ENCODE data around the gene SPSB1.

The SPSB1 gene

DNA sequence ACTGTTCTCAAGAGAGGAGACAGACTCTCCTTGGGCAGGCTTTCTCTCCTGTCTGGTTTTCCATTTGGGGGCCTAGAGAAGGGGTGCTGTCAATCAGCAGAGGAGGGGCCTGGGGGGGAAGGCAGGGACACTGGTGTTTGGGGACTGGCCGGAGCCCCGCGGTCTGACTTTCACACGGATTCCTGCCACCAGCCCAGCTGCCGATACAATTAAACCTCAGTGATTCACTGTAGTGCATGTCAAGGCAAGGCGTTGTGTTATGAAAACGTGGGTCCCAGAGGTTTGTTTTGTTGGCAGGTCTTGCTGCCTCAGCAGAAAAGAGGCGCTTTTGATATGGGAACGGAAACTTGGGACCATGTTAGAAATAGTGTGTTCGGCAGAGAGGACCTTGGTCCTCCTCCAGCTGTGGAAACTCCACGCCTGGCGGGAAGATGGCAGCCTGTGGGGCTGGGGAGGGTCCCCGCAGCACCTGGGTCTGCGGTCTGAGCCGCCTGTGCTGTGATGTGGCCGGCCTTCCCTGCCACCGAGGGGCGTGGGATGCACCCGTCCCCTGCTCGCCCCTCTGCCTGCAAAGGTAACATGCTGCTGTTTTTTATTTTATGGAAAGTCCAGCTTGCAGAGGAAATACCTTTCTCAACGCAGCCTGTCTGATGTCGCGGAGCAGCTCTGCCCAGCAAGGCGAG, 47.6 kb downstream of the SPSB1 start:
- no peaks in the 10 kb centered on the region for H3K79me2 ChIP-seq (ENCODE audit: low read length)
- no peak overlapping the region for H3K9ac ChIP-seq (ENCODE audit: low read length)
- no peaks in the 10 kb centered on the region for H3K27me3 ChIP-seq (replicated peaks; ENCODE audit: insufficient read depth, low read length)
- H3K9me2 ChIP-seq (replicated peaks; ENCODE audit: insufficient read depth, low read length), result no peaks in the 10 kb centered on the region
- no peaks in the 10 kb centered on the region for H3K36me3 ChIP-seq (replicated peaks; ENCODE audit: insufficient read depth, low read length)
- DNase-seq, result no peak
- no peaks in the 10 kb centered on the region for H3K4me1 ChIP-seq (ENCODE audit: low read length)
- H3K4me2 ChIP-seq (ENCODE audit: low read depth, low read length), result no peak overlapping the region
- H3K9me3 ChIP-seq (replicated peaks; ENCODE audit: insufficient read depth, low read length), result no peaks in the 10 kb centered on the region
- H3F3A ChIP-seq (ENCODE audit: insufficient read depth, low read length), result no peaks in the 10 kb centered on the region
- no peak overlapping the region for H3K4me3 ChIP-seq (ENCODE audit: low read length)
- H4K20me1 ChIP-seq (ENCODE audit: insufficient read depth, low read length), result no peaks in the 10 kb centered on the region
- no peak overlapping the region for H2AFZ ChIP-seq (ENCODE audit: low read length)
- no peak overlapping the region for H3K27ac ChIP-seq (ENCODE audit: low read length)
- TF ChIP-seq EZH2 (optimal IDR thresholded peaks at IDR 0.05; ENCODE audit: low read depth, low read length) (no peak), EZH2phosphoT487 (IDR thresholded peaks at IDR 0.05; ENCODE audit: low read length) (no peak)
- TF ChIP-seq, protein P1, sequence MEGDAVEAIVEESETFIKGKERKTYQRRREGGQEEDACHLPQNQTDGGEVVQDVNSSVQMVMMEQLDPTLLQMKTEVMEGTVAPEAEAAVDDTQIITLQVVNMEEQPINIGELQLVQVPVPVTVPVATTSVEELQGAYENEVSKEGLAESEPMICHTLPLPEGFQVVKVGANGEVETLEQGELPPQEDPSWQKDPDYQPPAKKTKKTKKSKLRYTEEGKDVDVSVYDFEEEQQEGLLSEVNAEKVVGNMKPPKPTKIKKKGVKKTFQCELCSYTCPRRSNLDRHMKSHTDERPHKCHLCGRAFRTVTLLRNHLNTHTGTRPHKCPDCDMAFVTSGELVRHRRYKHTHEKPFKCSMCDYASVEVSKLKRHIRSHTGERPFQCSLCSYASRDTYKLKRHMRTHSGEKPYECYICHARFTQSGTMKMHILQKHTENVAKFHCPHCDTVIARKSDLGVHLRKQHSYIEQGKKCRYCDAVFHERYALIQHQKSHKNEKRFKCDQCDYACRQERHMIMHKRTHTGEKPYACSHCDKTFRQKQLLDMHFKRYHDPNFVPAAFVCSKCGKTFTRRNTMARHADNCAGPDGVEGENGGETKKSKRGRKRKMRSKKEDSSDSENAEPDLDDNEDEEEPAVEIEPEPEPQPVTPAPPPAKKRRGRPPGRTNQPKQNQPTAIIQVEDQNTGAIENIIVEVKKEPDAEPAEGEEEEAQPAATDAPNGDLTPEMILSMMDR (IDR thresholded peaks at IDR 0.05; ENCODE audit: low read length), result no peak

- TF ChIP-seq, protein P1 (IDR thresholded peaks at IDR 0.05; ENCODE audit: low read length), result no peak
- no peak for TF ChIP-seq EZH2phosphoT487 (IDR thresholded peaks at IDR 0.05; ENCODE audit: low read length)
- TF ChIP-seq EZH2 (optimal IDR thresholded peaks at IDR 0.05; ENCODE audit: low read depth, low read length), result no peak
- Histone ChIP-seq H3K9me3 (replicated peaks; ENCODE audit: insufficient read depth, low read length) (no peaks in the 10 kb centered on the region), H3K36me3 (replicated peaks; ENCODE audit: insufficient read depth, low read length) (no peaks in the 10 kb centered on the region), H4K20me1 (ENCODE audit: insufficient read depth, low read length) (no peaks in the 10 kb centered on the region), H3K4me3 (ENCODE audit: low read length) (no peak overlapping the region), H3K79me2 (ENCODE audit: low read length) (no peaks in the 10 kb centered on the region), H2AFZ (ENCODE audit: low read length) (no peak overlapping the region), H3K4me2 (ENCODE audit: low read depth, low read length) (no peak overlapping the region), H3K9me2 (replicated peaks; ENCODE audit: insufficient read depth, low read length) (no peaks in the 10 kb centered on the region), H3K27me3 (replicated peaks; ENCODE audit: insufficient read depth, low read length) (no peaks in the 10 kb centered on the region), H3K9ac (ENCODE audit: low read length) (no peak overlapping the region), H3F3A (ENCODE audit: insufficient read depth, low read length) (no peaks in the 10 kb centered on the region), H3K27ac (ENCODE audit: low read length) (no peak overlapping the region), H3K4me1 (ENCODE audit: low read length) (no peaks in the 10 kb centered on the region)
- DNase-seq, result no peak
Measured at GRCh38 chr1:9340864-9341263, 48.2 kb downstream of the SPSB1 start.

- Histone ChIP-seq H3K9me2 (replicated peaks; ENCODE audit: insufficient read depth, low read length) (no peaks in the 10 kb centered on the region), H3K4me2 (ENCODE audit: low read depth, low read length) (no peak overlapping the region), H3K9ac (ENCODE audit: low read length) (no peak overlapping the region), H3K79me2 (ENCODE audit: low read length) (no peaks in the 10 kb centered on the region), H3K36me3 (replicated peaks; ENCODE audit: insufficient read depth, low read length) (no peaks in the 10 kb centered on the region), H4K20me1 (ENCODE audit: insufficient read depth, low read length) (no peaks in the 10 kb centered on the region), H2AFZ (ENCODE audit: low read length) (no peak overlapping the region), H3K9me3 (replicated peaks; ENCODE audit: insufficient read depth, low read length) (no peaks in the 10 kb centered on the region), H3K27ac (ENCODE audit: low read length) (no peak overlapping the region), H3K4me3 (ENCODE audit: low read length) (no peak overlapping the region), H3K4me1 (ENCODE audit: low read length) (no peaks in the 10 kb centered on the region), H3K27me3 (replicated peaks; ENCODE audit: insufficient read depth, low read length) (no peaks in the 10 kb centered on the region), H3F3A (ENCODE audit: insufficient read depth, low read length) (no peaks in the 10 kb centered on the region)
- no peak for DNase-seq
- TF ChIP-seq, protein P1 (IDR thresholded peaks at IDR 0.05; ENCODE audit: low read length), result no peak
- TF ChIP-seq EZH2 (optimal IDR thresholded peaks at IDR 0.05; ENCODE audit: low read depth, low read length), result no peak
- TF ChIP-seq EZH2phosphoT487 (IDR thresholded peaks at IDR 0.05; ENCODE audit: low read length), result no peak
Measured at GRCh38 chr1:9341301-9341845, 48.7 kb downstream of the SPSB1 start.
